Stimulated activated CD8-positive, alpha-beta memory T cell treated with anti-CD3 and anti-CD28 coated beads, Interleukin-12 subunit alpha, Interleukin-12 subunit beta, amount 100 ng/mL, for 24 hours (primary cell): ENCODE results near the gene USP31.

Experiments used
- DNase-seq: peaks from one replicate; pipeline ENCODE4 v3.0.0-alpha.2; 2020; ENCODE audit errors: extremely low read depth

USP31 gene

DNA sequence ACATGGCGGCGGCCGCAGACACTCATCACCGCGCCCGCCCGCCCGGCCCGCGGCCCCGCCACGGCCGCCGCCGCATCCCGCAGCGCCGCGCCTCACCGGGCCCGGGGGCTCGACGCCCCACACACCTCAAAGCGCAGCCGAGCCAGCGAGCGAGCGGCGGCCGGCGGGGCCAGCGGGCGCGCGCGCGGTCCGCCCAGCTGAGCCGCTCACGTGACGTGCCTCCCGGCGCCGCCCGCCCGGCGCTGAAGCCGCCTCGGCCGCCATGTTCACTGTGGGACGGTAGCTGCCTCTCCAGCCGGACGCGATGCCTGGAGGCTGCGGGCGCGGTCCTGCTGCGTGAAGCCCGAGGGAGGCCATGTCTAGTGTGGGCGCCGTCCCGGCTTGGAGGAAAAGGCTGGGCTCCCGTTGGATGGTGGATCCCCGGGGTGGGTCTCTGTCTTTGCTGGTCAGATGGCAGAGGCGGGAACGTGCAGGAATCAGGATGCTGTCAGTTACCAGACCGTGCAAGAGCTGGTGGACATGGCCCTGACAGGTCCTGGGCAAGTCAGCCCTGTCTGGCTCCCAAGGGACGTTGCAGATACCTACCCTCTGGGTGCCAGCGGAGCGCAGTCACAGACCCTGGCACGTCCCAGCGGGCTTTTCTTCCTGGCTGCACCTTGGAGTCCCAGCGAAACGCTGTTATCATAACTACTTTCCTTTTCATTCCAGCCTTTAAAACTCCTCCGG, at the start of gene USP31:
USP31 (minus strand) TSS at position 186 of the 726 bp plus-strand sequence; CDS start at position 4, 182 bp downstream.
- peak; percentile 77 for DNase-seq

GRCh38 chr16:23196539-23196938, 47.3 kb upstream of the USP31 start:
- no peak for DNase-seq

DNA sequence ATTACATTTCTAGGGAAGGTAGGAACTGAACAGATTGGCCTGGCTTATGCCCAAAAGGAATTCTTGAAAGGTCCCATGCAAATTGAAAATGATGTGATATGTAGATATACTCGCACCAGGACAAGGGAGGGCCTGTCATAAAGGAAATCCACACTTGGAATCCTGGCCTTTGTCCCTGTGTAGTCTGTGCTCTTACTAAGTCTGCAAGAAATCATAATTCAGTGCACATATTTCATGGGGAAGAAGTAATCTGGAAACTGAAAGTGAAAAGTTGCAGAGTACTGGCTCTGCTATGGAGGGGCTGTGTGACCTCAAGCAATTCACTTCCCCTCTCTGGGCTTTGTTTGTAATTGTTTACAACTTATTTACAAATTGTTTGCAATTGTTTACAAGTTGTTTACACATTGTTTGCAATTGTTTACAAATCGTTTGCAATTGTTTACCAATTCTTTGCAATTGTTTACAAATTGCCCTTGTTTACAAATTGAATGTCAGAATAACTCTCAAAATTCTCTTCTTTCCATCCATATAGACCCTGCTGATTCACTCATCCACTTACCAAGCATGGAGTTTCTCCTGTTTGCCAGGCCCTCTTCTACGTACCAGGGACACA, 46.2 kb upstream of the USP31 start:
- no peak for DNase-seq

DNA sequence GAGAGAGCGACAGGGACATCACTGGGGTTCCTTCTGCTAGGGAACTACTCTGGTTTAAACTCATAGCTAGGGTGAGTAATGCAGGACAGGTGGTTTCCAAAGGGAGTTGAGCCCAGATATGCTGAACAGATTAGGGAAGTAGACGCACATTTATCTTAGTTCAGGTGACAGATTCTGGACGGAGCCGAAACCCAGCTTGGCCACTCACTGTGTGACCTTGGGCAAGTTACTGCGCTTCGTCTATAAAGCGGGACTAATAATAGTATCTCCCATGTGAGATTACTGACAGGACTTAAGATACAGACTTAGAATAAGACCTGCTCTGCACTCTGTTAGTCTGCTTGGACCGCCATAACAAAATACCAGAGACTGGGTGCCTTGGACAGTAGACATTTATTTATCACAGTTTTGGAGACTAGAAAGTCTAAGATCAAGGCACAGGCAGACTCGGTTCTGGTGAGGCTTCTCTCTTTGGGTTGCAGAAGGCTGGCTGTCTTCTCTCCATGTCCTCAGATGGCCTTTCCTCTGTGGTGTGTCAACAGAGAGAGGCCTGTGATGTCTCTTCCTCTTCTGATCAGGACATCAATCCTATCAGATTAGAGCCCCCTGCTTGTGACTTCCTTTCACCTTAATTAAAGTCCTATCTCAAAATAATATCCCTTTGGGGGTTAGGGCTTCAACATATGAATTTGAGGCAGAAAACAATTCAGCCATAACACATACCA, 45.4 kb upstream of the USP31 start:
- no peak for DNase-seq

GRCh38 chr16:23188911-23189310, 39.7 kb upstream of the USP31 start:
- DNase-seq = no peak

DNA sequence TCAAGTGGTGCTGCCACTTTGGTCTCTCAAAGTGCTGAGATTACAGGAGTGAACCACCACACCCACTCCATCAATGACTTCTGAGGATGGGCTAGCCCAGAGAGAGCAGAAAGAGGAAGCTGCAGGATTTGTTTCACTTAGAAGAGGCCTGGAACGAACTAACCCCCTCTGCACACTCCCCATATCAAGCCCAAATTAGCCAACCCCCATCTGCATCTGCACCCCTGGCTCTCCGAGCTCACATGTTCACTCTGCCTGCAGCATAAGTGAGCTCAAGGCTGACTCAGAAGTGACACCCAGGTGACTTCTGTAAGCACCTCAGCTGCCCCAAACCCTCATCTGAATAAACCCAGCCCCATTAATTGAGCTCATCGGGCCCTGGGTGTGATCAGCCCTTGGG, 38.1 kb upstream of the USP31 start:
- no peak for DNase-seq

GRCh38 chr16:23186171-23186570, 36.9 kb upstream of the USP31 start:
- DNase-seq = no peak

DNA sequence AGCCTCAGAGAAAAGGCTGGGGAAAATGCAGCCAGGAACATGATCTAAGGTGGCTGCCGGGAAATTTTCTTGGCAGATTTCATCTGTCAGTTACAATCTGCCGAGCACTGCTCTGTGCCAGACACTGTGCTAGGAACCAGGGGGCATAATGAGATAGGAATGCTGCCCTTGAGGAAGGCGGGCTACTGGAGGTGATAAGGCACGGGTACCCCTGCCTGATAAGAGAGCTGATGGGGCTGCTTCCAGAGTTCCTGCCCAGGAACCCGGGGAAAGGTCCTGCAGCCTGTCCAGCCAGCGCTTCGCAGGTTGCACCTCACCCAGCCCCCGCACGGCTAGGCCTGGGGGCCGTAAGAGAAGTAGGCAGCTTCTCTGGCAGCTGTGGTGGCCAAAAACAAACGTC, 36.4 kb upstream of the USP31 start:
- no peak for DNase-seq

DNA sequence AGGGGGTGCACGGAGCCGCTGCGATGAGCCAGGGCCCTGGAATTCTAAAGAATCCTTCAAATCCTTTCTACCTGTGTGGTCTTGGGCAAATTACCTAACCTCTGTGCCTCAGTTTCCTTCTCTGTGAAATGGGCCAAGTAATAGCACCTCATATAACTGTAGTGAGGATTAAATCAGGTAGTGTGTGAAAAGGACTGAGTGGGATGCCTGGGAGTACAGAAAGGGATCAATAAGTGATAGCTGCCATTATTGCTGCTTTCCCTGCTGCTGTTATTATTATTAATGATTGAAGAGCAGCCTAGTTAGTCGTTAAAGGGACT, 34.3 kb upstream of the USP31 start:
- DNase-seq = no peak

GRCh38 chr16:23182679-23183542, 33.7 kb upstream of the USP31 start, which contains the start of gene SCNN1G:
TSS of gene SCNN1G (plus strand) at chr16:23182745. CDS start at chr16:23186272, 3,527 bp downstream.
- DNase-seq = no peak

- peak; percentile 25 for DNase-seq
Observed at GRCh38 chr16:23182206-23182678, 33.0 kb upstream of the USP31 start.

GRCh38 chr16:23181506-23181905, 32.3 kb upstream of the USP31 start:
- no peak for DNase-seq

DNA sequence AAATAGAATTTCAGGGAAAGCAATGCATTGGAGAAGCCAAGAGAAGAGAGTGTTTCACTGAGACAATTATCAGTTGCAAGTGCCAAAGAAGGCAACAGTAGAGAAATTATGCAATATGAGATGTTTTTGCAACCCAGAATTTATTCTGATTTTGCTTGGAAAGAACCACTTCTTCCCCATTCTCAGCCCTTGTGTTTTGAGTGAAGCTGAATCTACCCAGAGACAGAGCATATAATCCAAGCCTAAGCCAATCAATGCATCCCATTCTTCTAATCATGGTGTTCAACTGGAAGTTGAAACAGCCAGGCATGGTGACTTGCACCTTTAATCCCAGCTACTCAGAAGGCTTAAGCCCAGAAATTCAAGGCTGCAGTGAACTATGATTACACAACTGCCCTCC, 26.4 kb upstream of the USP31 start:
- no peak for DNase-seq

GRCh38 chr16:23174622-23175021, 25.4 kb upstream of the USP31 start:
- DNase-seq = no peak

DNA sequence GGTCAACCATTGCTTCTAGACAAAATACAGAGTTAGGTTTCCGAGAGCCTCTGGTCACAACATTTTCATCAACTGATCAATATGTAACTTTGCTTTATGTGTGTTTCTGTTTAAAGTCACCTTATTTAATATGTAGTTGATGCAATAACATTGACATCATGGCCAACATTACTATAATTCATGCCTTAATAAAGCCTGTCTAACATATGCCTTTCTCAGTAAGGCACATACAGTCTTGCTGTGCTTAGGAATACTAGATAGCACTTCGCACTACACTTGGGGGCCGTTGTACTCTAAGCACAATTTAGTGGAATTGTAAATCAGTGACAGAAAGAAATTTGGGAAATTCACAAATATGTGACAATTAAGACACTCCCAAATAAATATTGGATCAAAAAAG, 23.7 kb upstream of the USP31 start:
- DNase-seq = no peak

DNA sequence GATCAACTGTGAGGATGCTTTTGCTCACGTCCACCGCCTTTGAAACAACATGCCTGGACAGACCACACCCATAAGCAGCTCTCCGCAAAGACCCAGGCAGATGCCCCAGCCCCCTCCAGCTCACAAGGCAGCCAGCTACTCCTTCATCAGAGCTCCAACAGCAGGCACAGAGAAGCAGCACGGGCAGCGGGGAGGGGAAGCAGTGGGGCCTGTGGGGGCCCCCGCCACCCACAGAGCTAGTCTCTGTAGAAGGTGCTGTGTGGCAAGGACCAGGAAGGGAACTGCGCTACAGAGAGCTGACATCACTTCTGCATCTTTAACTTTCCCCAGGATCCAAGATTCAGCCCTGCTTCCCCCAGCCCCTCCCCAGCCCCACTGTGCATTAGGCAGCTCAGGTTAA, 23.3 kb upstream of the USP31 start:
- DNase-seq = no peak

DNA sequence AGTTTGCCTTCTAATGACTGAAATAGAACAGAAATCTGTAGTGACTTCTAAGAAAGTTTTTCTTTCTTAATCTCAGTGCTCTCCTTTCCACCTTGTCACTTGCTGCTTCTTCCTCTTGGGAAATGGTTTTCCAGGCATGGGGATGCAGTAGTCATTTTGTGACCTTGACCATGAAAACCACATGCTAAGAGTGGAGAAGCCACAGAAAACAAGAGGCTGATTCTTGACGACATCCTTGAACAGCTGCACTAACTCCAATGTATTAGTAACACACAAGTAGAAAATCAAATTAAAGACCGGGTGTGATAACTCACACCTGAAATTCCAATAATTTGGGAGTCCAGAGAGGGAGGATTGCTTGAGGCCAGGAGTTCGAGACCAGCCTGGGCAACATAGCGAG, 15.5 kb upstream of the USP31 start:
- no peak for DNase-seq

DNA sequence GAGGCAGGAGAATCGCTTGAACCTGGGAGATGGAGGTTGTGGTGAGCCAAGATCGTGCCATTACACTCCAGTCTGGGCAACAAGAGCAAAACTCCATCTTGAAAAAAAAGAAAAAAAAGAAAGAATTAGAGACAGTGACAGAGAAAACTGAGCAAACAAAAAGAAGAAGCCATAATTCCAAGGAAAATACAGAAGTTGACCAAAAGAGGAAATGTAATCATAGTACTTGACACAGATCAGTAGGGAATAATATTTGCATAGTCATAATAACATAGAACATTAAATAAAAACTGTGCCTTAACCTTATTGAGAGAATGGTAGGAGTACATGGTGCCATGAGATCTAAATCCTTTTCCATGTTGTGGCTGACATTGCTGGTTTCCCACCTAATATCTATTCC, 14.7 kb upstream of the USP31 start:
- no peak for DNase-seq

DNA sequence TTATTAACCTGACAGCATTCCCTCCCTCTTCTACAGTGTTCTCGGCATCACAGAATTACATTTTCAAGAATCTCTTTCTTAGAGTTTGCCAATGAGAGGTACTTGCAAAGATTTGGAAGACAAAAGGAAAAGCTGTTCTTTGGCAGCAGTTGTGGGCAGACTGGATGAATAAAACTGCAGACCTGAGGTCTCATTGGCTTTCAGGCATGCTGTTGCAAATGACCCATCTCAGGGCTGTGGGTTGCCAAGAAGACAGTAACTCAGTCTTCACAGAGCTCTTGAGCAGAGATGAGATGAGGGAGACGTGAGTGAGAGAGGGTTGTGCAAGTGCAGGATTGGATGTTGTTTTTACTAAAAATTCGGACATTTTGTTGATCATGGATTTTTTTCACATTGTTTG, 11.3 kb upstream of the USP31 start:
- no peak for DNase-seq

DNA sequence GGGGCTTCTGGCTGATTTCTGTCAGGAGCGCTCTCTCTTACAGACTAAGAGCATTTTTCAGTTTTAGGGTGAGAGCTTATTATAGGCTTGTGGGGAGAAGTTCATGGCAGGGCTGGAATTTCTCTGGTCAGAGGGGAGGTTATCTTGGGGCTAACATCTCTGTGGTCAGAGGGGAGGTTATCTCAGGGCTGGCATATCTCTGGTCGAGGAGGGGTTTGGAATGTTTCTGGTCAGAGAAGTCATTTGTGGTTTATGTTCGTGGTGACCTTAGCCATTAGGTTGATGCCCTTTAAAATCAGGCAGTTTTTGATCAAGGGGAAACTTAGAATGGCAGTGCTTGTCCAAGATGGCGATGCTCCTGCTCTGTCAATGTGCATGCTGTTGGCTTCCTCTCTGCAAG, 10.8 kb upstream of the USP31 start:
- DNase-seq = no peak

DNA sequence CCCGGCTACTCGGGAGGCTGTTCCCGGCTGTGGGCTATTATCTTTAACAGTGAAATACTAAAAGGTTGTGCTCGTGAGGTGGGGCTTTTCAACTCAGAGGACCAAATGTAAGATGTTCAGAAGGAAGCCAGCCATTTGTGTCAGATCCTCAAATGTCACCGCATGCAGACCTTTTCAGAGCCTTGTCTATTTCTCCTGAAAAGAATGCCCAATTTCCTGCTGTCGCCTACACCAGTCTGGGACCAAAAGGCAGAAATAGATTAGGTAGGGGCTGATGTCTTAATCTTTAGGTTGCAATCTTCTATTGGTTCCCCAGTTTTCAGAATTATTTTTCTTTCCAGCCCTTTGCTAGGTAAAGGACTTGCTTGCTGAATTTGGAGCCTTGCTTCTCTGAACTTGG, 8.9 kb upstream of the USP31 start:
- no peak for DNase-seq

DNA sequence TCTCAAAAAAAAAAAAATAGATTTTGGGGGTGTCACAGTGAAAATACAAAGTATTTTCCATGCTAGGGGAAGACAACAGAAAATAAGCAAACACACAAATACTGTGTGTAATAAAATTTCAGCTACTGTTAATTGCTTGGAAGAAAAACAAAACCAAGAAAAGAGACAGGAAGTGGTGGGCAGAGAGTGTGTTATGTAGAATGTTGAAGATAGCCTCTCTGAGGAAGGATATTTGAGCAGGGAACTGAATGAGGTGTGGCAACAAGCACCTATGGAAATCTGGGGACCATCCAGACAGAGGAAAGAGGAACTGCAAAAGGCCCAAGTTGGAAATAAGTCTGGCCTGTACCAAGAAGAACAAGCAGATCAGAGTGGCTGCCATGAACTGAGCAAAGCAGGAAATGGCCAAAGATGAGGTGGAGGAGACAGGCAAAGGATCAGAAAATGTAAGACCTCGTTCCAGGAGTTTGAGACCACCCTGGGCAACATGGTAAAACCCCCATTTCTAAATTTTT, 7.8 kb upstream of the USP31 start:
- DNase-seq = no peak
